Measurements from ENCODE around the gene ZNF668. TPM values are rescaled to one million over a fixed set of nuclear protein-coding genes. Genes with fewer than 3 reads are reported as not detected.
A peak's percentile ranks its signal among the peaks of the same experiment; 100 is the strongest.

The ZNF668 gene
- total and polyA plus RNA-seq, 2 of the 8 experiments (the other 6 are each of a cell fraction or from before 2014, with no cell fraction given) = 14.0 to 14.3 TPM

DNA sequence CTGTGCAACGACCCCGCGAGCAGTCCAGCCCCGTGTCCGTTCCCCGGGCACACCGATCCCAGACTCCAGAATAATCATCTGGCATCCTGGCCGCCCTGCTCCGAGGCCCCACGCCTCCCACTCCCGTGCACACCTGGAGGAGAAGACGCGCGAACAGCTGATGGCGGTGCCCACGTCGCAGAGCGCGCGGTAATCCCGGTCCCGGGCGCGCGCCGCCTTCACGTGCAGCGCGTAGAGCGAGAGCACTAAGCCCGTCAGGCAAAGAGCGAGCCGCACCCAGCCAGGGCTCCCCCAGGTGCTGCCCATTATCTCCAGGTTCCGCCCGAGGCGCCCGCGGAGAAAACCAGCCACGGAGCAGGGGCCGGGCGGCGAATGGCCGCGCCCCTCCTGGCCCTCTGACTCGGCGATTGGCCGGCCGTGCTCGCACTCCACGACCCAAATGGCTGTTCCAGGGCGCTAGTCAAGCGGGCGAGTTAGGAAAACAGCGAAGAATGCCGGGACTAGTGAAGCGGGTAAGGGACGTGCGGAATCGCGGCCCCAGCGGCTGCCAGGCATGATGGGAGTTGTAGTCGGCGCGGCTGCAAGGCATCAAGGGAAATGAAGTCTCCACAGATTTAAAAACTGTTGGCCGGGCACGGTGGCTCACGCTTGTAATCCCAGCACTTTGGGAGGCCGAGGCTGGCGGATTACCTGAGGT is 20.5 kb upstream of the ZNF668 start, which contains the start of gene VKORC1 (continued):
- TF ChIP-seq KDM5A (IDR thresholded peaks at IDR 0.05; ENCODE audit: low read length) = no peak
- TF ChIP-seq, protein P1, sequence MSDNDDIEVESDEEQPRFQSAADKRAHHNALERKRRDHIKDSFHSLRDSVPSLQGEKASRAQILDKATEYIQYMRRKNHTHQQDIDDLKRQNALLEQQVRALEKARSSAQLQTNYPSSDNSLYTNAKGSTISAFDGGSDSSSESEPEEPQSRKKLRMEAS (IDR thresholded peaks at IDR 0.05) = no peak; the same call in 1 of the 2 replicates
- no peak for TF ChIP-seq JUND (IDR thresholded peaks at IDR 0.05; ENCODE audit: low read length)
- no peak for TF ChIP-seq SIRT6 (IDR thresholded peaks at IDR 0.05; ENCODE audit: low read length)
- TF ChIP-seq, protein P2, sequence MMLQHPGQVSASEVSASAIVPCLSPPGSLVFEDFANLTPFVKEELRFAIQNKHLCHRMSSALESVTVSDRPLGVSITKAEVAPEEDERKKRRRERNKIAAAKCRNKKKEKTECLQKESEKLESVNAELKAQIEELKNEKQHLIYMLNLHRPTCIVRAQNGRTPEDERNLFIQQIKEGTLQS (IDR thresholded peaks at IDR 0.05; ENCODE audit: insufficient read depth, low read depth, low read length) = no peak
- no peak for TF ChIP-seq SRF (IDR thresholded peaks at IDR 0.05; ENCODE audit: low read depth, low read length)
- TF ChIP-seq NRF1 (IDR thresholded peaks at IDR 0.05; ENCODE audit: low read depth, low read length) = no peak
- peak; percentile 49 for TF ChIP-seq NANOG (IDR thresholded peaks at IDR 0.05; ENCODE audit: insufficient read depth, low read depth, low read length, poor library complexity, severe bottlenecking)
- TF ChIP-seq FOSL1 (IDR thresholded peaks at IDR 0.05; ENCODE audit: insufficient read depth, low read depth, low read length) = no peak
- no peak for TF ChIP-seq SP4 (IDR thresholded peaks at IDR 0.05; ENCODE audit: low read length)
- TF ChIP-seq SIN3A (conservative IDR thresholded peaks at IDR 0.05 in 1 of 2, IDR thresholded peaks at IDR 0.05 in 1 of 2; ENCODE audit: low read depth in 1 of 2, low read length in 2 of 2) = peak in 1 of 2 experiments; percentile 16; a peak in 1 of 4 replicates
- no peak for TF ChIP-seq HDAC6 (IDR thresholded peaks at IDR 0.05; ENCODE audit: low read depth, low read length)
- no peak for TF ChIP-seq RFX5 (IDR thresholded peaks at IDR 0.05; ENCODE audit: borderline replicate concordance, low read depth, low read length)
- no peak for TF ChIP-seq MAFK (IDR thresholded peaks at IDR 0.05; ENCODE audit: low read depth, low read length)
- no peak; the same call in 1 of the 2 replicates for TF ChIP-seq YY1 (IDR thresholded peaks at IDR 0.05; ENCODE audit: low read depth, low read length)
- no peak for TF ChIP-seq EP300 (IDR thresholded peaks at IDR 0.05; ENCODE audit: borderline replicate concordance in 1 of 2, low read depth in 2 of 2, low read length in 2 of 2)
- peak; percentile 34; the same call in 1 of the 2 replicates for TF ChIP-seq RBBP5 (IDR thresholded peaks at IDR 0.05; ENCODE audit: borderline replicate concordance, low read depth, low read length)
- no peak for TF ChIP-seq KDM1A (IDR thresholded peaks at IDR 0.05; ENCODE audit: borderline replicate concordance, low read length)
- no peak for TF ChIP-seq POLR2AphosphoS5 (IDR thresholded peaks at IDR 0.05; ENCODE audit: low read depth, low read length)
- no peak for TF ChIP-seq EGR1 (IDR thresholded peaks at IDR 0.05; ENCODE audit: borderline replicate concordance, low read depth, low read length)
- TF ChIP-seq TBP (IDR thresholded peaks at IDR 0.05; ENCODE audit: low read depth, low read length) = peak; percentile 64
- peak; percentile 24 for TF ChIP-seq TAF7 (optimal IDR thresholded peaks at IDR 0.05; ENCODE audit: borderline replicate concordance, low read depth, low read length)
- TF ChIP-seq RNF2 (IDR thresholded peaks at IDR 0.05; ENCODE audit: borderline replicate concordance, low read depth, low read length, missing control alignments, poor library complexity, severe bottlenecking) = no peak
